Endothelial cell of umbilical vein (primary cell): ENCODE measurements around the gene HEXA.

ENCODE experiments used
- CTCF ChIP-seq, 2 donors: IDR thresholded peaks; 1 replicate in 1 of 2; 2 replicates in 1 of 2; pipeline ENCODE4 v1.5.1; 2011; ENCODE audit warnings: low read length in 2 of 2, mild to moderate bottlenecking in 2 of 2, moderate library complexity in 2 of 2, control low read depth in 1 of 2, inconsistent platforms in 1 of 2, low read depth in 1 of 2; ENCODE audit not compliant: insufficient read depth in 1 of 2; ENCODE audit errors: extremely low read depth in 1 of 2
- EZH2 ChIP-seq: IDR thresholded peaks from 2 replicates; pipeline ENCODE4 v1.6.1; 2012; ENCODE audit warnings: borderline replicate concordance, low read depth, mild to moderate bottlenecking, moderate library complexity, low read length, inconsistent platforms; ENCODE audit not compliant: severe bottlenecking
- JUN ChIP-seq: IDR thresholded peaks from 2 replicates; pipeline ENCODE4 v1.6.1; 2011; ENCODE audit warnings: borderline replicate concordance, low read depth; ENCODE audit not compliant: insufficient read length, insufficient read depth

GRCh38 chr15:72344602-72345001, 31.2 kb downstream of the HEXA start:
- no peak for TF ChIP-seq CTCF (IDR thresholded peaks at IDR 0.05; ENCODE audit: extremely low read depth in 1 of 2, insufficient read depth in 1 of 2, low read depth in 1 of 2, low read length in 2 of 2)
- no peak for TF ChIP-seq JUN
- TF ChIP-seq EZH2, result no peak
